Body of pancreas (tissue), 4 donors: Measurements from ENCODE around the gene CRIM1. TPM values are rescaled to one million over a fixed set of nuclear protein-coding genes. Genes with fewer than 3 reads are reported as not detected.

Experiments used
- ATAC-seq: fragments of 150-250 bp; one replicate; pipeline ENCODE4 v1.9.1; 2016
- DNase-seq, 4 donors: peaks; one replicate each; pipeline ENCODE4 v3.0.0-alpha.2; 2019
- H3K27ac ChIP-seq, 4 donors: fragments of 200-600 bp; sonication (generic); 1 replicate in 3 of 4; 2 replicates in 1 of 4; pipeline versions ENCODE4 v1.5.1 to v1.6.1; 2016 to 2019; ENCODE audit warnings: mild to moderate bottlenecking in 1 of 4, mixed read lengths in 1 of 4, moderate library complexity in 1 of 4
- H3K27me3 ChIP-seq, 2 donors: fragments of 200-600 bp; sonication (generic); one replicate each; pipeline ENCODE4 v1.6.0; 2016; ENCODE audit warnings: mild to moderate bottlenecking in 1 of 2
- H3K36me3 ChIP-seq, 2 donors: fragments of 200-600 bp; sonication (generic); replicated peaks in 1 of 2; 2 replicates each; pipeline ENCODE4 v1.5.1; 2016; ENCODE audit warnings: low read depth in 2 of 2; ENCODE audit not compliant: insufficient read depth in 1 of 2
- H3K4me1 ChIP-seq: fragments of 200-600 bp; sonication (generic); one replicate; pipeline ENCODE4 v1.6.0; 2016
- H3K4me3 ChIP-seq, 2 donors: fragments of 200-600 bp; sonication (generic); 1 replicate in 1 of 2; 2 replicates in 1 of 2; pipeline ENCODE4 v1.5.1; 2016 to 2019
- H3K9me3 ChIP-seq, 3 donors: fragments of 200-600 bp; sonication (generic); 1 replicate in 2 of 3; 2 replicates in 1 of 3; pipeline ENCODE4 v1.5.1; 2016
- CTCF ChIP-seq, 7 experiments: fragments of 450-650 bp in 4 of 7; fragments of 200-600 bp in 3 of 7; sonication (generic) in 3 of 7; IDR thresholded peaks; one replicate each; pipeline ENCODE4 v1.5.1; 2016 to 2019; ENCODE audit warnings: antibody characterized with exemption in 7 of 7
- POLR2A ChIP-seq, 3 donors: fragments of 450-650 bp; IDR thresholded peaks; one replicate each; pipeline ENCODE4 v1.6.1; 2016; ENCODE audit warnings: antibody characterized with exemption in 3 of 3, mild to moderate bottlenecking in 2 of 3
- WGBS, 2 donors: methylation state at CpG; one replicate each; pipeline ENCODE4 v1.1.5; 2017; 5-methylcytosine and 5-hydroxymethylcytosine counted together
- intact Hi-C: fragments of 100-400 bp; cut with DNase I; formaldehyde crosslinking; loops from one replicate; pipeline ENCODE4 v1.15.1; 2023
- total RNA-seq, 2 donors: library from RNA; depleted of rRNA; stranded (reverse); fragments of >200 nt; gene quantifications; one replicate each; pipeline ENCODE4 v1.1.0, GENCODE V29; 2016

Gene CRIM1
- total RNA-seq, 2 donors from 2014 or later, result 41.5 to 64.6 TPM

- Histone ChIP-seq H3K4me3 (no peak overlapping the region), H3K27ac (no peak overlapping the region), H3K9me3 (no peaks in the 10 kb centered on the region), H3K4me1 (no peaks in the 10 kb centered on the region), H3K36me3 (no peaks in the 10 kb centered on the region), H3K27me3 (no peaks in the 10 kb centered on the region)
- no peak for DNase-seq
- no peak for TF ChIP-seq POLR2A (IDR thresholded peaks at IDR 0.05)
- no peak for TF ChIP-seq CTCF (IDR thresholded peaks at IDR 0.05)
- WGBS, 2 donors, result 7 to 23% methylated on average over 1 of the region's 1 CpG
- ATAC-seq, result no peak
- intact Hi-C loops, result no loop called here
Measured at GRCh38 chr2:36338827-36339145, 16.8 kb upstream of the CRIM1 start.

DNA sequence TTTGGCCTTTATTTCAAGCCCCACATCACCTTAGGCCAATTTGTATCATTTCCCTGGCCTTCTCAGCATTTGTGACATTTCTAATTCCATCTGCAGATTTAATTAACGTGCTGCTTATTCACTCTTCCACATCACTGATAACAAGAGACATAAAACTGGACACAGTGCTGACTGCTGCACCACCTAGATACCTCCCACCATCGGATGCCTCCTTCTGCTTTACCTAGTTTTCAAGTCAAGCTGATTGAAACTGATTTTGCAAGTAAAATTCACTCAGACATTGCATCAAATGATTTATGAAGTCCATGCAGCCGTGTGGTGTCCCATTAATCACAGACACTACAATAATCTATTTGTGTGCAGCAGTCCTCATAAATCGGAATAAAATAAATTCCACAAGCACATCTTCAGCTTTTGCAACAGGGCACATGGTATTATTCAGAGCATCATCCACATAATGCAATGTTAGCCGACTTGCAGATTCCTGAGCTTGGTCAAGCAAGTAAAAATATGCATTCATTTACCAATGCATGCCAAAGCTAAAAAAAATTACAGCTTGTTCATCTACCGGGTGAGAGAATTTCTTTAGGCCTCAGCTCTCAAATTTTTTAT, 15.9 kb upstream of the CRIM1 start:
- no peak for ATAC-seq
- Histone ChIP-seq H3K4me1 (no peaks in the 10 kb centered on the region), H3K27ac (no peak overlapping the region), H3K36me3 (no peaks in the 10 kb centered on the region), H3K27me3 (no peaks in the 10 kb centered on the region), H3K9me3 (no peaks in the 10 kb centered on the region), H3K4me3 (no peak overlapping the region)
- intact Hi-C loops, result no loop called here
- no peak for TF ChIP-seq CTCF (IDR thresholded peaks at IDR 0.05)
- no peak for TF ChIP-seq POLR2A (IDR thresholded peaks at IDR 0.05)
- WGBS, 2 donors, result 30 to 38% methylated on average over 6 of the region's 6 CpGs
- no peak for DNase-seq

DNA sequence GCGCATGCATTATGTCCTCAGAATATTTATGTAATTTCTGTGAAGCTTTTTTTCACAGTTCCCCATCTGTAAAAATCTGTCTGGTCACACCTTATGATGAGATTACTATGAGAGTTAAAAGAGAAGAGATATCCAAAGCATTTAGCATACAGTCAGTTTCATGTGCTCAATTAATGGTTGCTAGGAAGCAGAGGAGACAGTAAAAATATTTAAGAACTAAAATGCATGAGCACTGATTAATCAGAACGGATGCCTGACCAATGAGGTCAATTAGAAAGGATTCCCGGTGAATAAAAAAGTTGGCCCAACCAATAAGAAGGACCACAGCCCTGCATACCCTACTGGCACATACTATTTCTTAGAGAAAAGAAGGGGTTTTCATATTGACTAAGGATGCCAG, 12.0 kb upstream of the CRIM1 start:
- TF ChIP-seq POLR2A (IDR thresholded peaks at IDR 0.05), result no peak
- no peak for TF ChIP-seq CTCF (IDR thresholded peaks at IDR 0.05)
- intact Hi-C loops, result no loop called here
- Histone ChIP-seq H3K9me3 (no peaks in the 10 kb centered on the region), H3K4me1 (no peaks in the 10 kb centered on the region), H3K36me3 (no peaks in the 10 kb centered on the region), H3K27ac (no peak overlapping the region), H3K4me3 (no peak overlapping the region), H3K27me3 (no peaks in the 10 kb centered on the region)
- ATAC-seq, result no peak
- DNase-seq, result no peak
- 79 to 80% methylated on average over 3 of the region's 3 CpGs for WGBS, 2 donors

DNA sequence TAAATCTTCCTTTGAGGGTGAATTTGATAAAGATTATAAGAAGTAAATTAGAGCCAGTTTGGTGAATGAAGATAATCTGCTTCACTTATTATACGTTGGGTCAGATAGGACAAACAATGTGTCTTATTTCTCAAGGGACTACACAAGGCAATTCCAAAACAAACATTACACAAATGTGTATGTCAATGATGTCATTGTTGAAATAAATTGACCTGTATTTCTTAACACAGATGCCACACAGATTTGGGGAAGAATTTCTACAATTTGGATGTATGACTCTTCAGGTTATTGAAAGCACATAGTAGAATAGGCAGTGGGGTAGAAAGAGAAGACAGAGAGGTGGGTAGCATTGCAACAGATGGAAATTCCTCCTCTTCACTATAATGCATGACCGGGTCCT, 6.9 kb upstream of the CRIM1 start:
- intact Hi-C loops, result loop anchor here (5.0 kb wide), 1 partner anchor 319 kb away; no protein-coding TSS in a partner anchor
- no peaks in the 10 kb centered on the region for H3K4me1 ChIP-seq
- TF ChIP-seq POLR2A (IDR thresholded peaks at IDR 0.05) (no peak), CTCF (IDR thresholded peaks at IDR 0.05) (no peak)
- no peak overlapping the region for H3K4me3 ChIP-seq
- ATAC-seq, result no peak
- H3K9me3 ChIP-seq, result no peaks in the 10 kb centered on the region
- no peak for DNase-seq
- H3K36me3 ChIP-seq, result no peaks in the 10 kb centered on the region
- WGBS, 2 donors, result 36% methylated on average over 2 of the region's 2 CpGs
- H3K27me3 ChIP-seq, result no peaks in the 10 kb centered on the region
- H3K27ac ChIP-seq, result no peak overlapping the region

DNA sequence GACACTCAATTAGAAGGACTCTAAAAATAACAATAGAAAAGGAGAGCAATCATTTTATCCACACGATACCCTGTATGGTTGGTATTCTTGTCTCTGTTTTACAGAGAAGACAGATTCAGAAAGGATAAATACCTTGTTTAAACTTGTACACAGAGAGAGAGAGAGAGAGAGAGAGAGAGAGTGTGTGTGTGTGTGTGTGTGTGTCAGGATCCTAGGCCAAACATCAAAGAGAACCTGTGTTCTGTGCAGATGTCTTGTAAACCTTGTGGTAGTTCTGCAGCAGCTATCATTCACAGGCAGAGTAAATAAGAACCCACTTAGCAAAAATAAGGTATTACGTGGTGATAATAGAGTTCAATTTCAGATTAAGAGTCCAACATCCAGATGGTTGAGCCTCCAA, 4.3 kb upstream of the CRIM1 start:
- no peak for ATAC-seq
- Histone ChIP-seq H3K27ac (no peak overlapping the region), H3K36me3 (no peaks in the 10 kb centered on the region), H3K9me3 (no peaks in the 10 kb centered on the region), H3K4me3 (no peak overlapping the region), H3K27me3 (no peaks in the 10 kb centered on the region), H3K4me1 (peaks cover 5% of the 10 kb centered on the region)
- 77 to 86% methylated on average over 2 of the region's 2 CpGs for whole genome bisulfite sequencing, 2 donors
- no peak for TF ChIP-seq CTCF (IDR thresholded peaks at IDR 0.05)
- TF ChIP-seq POLR2A (IDR thresholded peaks at IDR 0.05), result no peak
- intact Hi-C loops, result no loop called here
- DNase-seq, result no peak
